Measurements from ENCODE around the gene PPP1R13B.

Gene PPP1R13B

GRCh38 chr14:103686831-103687485 is 160.4 kb downstream of the PPP1R13B start:
- no peak for DNase-seq (ENCODE audit: low read depth in 2 of 2)

GRCh38 chr14:103685276-103686211 is 161.8 kb downstream of the PPP1R13B start:
- DNase-seq (ENCODE audit: low read depth in 2 of 2) = no peak

- DNase-seq (ENCODE audit: low read depth in 2 of 2) = no peak
Measured at GRCh38 chr14:103684871-103685270, 162.5 kb downstream of the PPP1R13B start.

- DNase-seq (ENCODE audit: low read depth in 2 of 2) = no peak
Measured at GRCh38 chr14:103684471-103684870, 162.9 kb downstream of the PPP1R13B start.

Measured in activated CD4-positive, alpha-beta T cell treated with anti-CD3 and anti-CD28 coated beads for 24 hours (primary cell).